GM18511 (cell line): Measurements from ENCODE around the gene C6orf141.
A peak's percentile ranks its signal among the peaks of the same experiment; 100 is the strongest.

Experiments used
- ATAC-seq: cut with Tn5 transposase; IDR thresholded peaks from one replicate; pipeline ENCODE4 v1.9.1; 2021; ENCODE audit warnings: mild to moderate bottlenecking, moderate library complexity; ENCODE audit not compliant: unreplicated experiment

Gene C6orf141

DNA sequence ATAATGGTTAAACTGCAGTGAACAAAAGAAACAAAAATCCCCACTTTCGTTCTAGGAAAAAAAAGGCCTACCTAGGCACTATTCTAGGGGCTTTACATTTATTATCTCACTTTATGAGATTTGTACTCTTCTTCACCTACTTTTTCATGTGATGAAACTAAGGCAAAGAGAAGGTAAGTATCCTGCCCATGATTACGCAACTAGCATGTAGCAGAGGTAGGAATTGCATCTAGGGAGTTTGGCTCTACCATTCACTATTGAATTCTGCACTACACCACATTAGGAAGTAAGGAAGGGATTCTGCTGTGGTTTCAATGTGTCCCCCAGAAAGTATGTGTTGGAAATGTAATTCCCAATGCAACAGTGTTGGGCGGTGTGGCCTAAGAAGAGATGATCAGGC lies 11.4 kb upstream of the C6orf141 start:
- ATAC-seq = no peak

DNA sequence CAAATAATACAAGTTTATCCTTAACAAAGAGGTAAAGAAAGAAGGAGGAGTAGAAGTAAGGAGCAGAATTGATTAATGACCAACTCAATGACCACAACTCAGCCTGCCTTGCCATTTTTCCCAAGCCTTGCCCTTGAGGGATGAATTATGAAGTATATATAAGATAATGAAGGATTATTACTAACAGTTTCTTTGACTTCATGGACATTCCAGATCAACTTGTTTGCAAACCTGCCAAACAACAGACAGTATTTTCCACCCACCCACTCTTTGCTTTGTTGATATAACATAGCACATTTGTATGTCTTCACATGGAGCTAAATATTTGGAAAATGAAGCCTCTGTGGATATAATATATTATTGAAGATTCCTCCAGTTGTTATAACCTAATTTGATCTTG lies 9.9 kb upstream of the C6orf141 start:
- ATAC-seq = no peak

DNA sequence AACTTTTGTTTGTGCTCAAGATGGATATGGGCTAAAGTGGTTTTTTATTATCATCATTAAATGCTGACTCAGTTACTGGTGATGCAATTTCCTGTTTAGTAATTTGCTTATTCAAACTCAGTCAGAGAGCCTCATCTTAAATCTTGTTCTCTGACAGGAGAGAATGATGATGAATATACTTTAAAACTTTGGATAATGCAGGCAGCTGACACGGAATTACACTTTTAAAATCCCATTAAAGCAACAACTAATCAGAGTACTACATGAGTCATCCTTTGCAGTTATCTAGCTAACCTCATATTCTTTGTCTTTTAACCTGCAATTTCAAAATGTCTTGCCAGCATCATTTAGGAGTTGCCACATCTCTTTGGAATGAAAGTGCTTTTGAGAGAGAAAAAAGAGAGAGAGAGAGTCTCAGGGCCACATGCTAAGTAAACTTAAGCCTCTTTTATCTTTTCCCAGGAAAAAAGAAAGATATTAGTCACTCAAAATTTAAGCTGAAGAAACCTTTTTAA lies 9.2 kb upstream of the C6orf141 start:
- no peak for ATAC-seq

- no peak for ATAC-seq
These were observed 8.5 kb upstream of the C6orf141 start for GRCh38 chr6:49541936-49542335.

DNA sequence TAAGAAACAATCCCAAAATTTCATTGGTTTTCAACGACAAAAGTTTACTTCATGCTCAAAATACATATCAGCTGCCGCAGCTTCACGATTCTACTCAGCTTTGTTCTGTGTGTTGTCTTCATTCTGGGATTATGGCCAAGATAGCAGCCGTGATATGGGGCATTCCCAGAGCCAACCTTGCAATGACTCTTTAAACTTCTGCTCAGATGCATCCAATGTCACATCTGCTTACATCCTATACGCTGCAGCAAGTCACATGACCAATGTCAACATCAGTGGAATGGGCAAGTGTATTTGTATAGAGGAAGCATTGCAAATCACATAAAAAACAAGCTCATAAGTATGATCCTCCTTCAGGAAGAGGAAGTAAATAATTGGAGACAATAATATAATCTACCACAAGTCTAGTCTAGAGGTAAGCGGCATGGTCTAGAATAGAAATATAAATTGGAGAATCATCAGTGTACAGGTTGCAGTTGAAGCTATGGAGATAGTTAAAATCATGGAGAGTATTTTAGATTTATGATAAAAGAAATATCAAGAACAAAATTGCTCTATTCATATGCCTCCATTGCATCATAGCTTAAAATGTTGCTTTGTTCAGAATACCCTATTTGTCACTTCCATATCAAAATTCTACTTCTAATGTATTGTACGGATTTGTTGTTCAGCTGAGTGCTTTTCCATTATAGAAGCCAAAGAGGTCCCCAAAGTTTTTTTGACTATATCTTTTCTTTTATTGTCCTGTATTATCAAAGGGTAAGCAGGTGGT lies 7.2 kb upstream of the C6orf141 start:
- ATAC-seq = no peak

GRCh38 chr6:49546331-49546730 lies 4.1 kb upstream of the C6orf141 start:
- ATAC-seq = no peak

DNA sequence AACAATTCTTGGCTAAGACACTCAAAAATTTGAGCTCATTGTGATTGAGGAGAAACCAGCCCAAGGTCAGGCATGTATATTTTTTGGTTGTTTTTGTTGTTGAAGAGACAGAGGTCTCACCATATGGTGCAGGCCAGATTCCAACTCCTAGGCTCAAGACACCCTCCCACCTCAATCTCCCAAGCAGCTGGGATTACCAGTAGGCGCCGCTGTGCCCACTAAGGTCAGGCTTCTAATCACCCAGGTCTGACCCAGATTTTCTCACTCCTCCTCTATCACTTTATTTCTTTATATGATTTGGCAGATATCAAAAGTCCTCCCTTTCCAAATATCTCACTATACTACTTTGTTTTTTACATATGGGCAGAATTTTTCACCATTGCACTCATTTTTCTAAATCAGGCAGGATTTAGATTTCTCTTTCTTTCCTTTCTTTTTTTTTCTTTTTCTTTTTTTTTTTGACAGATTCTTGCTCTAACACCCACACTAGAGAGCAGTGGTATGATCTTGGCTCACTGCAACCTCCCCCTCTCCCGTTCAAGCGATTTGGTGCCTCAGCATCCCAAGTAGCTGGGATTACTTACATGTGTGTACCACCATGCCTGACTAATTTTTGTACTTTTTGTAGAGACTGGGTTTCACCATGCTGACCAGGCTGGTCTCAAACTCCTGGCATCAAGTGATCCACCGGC lies 1.7 kb upstream of the C6orf141 start:
- ATAC-seq = no peak

DNA sequence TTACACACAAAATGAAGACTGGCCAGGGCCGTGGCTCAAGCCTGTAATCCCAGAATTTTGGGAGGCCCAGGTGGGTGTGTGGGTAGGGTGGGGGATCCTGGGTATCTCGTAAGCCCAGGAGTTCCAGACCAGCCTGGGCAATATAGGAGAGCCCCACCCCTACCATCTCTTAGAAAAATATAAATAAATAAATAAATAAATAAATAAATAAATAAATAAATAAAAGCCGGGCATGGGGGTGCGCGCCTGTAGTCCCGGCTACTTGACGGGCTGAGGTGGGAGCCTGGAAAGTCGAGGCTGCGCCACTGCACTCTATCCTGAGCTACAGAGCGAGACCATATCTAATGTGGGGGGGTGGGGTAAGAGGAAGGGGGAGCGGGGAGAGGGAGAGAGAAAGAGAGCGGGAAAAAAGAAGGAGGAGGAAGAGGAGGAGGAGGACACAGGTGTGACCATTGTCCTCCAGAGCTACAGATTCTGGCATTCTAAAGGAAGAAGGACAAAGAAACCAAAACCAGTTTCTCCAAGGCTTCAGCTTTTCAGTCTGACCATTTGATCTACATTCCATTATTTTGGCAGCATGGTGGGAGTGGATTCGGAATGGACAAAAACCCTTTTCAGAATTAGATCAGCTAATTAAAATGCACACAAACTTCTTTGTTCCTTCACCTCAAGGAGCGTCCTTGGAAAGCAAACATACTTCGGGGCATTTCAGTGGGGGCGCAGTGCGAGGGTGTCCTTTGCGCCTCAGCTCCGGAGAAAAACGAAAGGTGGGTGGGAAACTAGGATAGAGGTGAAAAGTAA lies 577 bp upstream of the C6orf141 start:
- ATAC-seq = no peak

GRCh38 chr6:49551078-49551865 lies 804 bp downstream of the C6orf141 start:
- peak; percentile 55 for ATAC-seq

- ATAC-seq = peak; percentile 55
These were observed 1.3 kb downstream of the C6orf141 start for GRCh38 chr6:49551866-49552129.

- ATAC-seq = no peak
These were observed 2.1 kb downstream of the C6orf141 start for GRCh38 chr6:49552596-49552995.

DNA sequence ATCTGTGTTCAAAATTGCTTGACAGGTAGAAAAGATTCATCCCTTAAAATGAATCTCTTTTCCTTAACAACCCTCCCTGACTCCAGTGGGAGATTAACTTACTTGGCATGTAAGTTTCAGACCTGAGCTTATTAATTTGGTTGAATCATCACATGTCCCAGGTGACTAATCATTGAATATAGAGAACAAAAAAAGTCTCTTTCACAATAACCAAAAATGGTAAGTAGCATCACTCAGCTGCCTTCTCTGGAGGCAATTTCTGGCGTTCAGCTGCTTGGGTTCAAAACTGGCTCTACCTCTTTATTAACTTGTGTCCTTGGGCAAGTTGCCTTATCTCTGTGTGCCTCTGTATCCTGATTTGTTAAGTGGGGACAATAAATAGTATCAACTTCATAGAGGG lies 2.9 kb downstream of the C6orf141 start:
- no peak for ATAC-seq

- ATAC-seq = no peak
These were observed 5.5 kb downstream of the C6orf141 start for GRCh38 chr6:49555951-49556350.

GRCh38 chr6:49556429-49556837 lies 6.0 kb downstream of the C6orf141 start:
- ATAC-seq = no peak

- ATAC-seq = no peak
These were observed 6.7 kb downstream of the C6orf141 start for GRCh38 chr6:49557177-49557576.

- ATAC-seq = no peak
These were observed 7.8 kb downstream of the C6orf141 start for GRCh38 chr6:49558238-49558637.

DNA sequence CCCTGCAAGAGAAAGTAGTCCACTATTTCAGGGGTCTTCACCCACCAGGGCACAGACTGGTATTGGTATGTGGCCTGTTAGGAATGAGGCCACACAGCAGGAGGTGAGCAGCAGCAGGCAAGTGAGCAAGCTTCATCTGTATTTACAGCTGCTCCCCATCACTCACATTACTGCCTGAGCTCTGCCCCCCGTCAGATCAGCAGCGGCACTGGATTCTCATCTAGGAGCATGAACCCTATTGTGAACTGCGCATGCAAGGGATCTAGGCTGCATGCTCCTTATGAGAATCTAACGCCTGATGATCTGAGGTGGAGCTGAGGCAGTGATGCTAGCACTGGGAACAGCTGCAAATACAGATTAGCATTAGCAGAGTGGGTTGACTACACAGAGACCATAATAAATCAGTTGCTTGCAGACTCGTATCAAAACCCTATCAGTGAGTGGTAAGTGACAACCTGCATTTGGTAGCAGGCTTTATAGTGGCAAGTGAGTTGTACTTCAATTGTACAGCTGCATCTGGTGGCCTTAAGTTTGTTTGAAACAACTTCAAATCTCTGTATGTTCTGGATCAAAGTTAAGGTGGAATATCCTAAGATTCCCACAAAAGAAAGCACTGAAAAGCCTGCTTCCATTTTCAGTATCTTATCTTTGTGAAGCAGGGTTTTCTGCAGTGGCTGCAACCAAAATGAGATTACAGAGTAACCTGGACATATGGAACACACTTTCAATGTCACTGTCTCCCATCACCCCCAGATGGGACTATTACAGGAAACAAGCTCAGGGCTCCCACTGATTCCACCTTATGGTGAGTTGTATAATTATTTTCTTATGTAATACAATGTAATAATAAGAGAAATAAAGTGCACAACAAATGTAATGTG lies 12.8 kb downstream of the C6orf141 start:
- no peak for ATAC-seq

DNA sequence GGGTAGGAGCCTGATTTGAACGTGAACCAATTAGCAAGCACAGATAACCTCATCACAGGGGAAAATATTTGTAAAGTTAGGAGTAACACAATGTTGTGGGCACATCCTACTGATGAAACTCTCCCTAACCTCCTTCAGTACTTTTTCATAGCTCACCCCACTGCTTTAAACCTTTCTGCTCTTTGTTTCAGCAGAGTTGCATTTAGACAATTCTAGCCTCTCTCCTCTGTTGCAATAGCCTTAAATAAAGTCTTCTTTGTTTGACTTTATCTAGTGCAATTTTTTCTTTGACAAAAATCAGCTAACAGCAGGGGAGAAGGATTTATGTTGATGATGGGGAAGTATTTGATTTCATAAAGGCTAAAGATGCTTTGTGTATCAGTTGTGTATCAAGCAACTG lies 14.1 kb downstream of the C6orf141 start:
- no peak for ATAC-seq

GRCh38 chr6:49565261-49565660 lies 14.8 kb downstream of the C6orf141 start:
- ATAC-seq = no peak

GRCh38 chr6:49565855-49566254 lies 15.4 kb downstream of the C6orf141 start:
- no peak for ATAC-seq
